NCI-H748 (cell line): ENCODE results near the gene RAB15.
A peak's percentile ranks its signal among the peaks of the same experiment; 100 is the strongest.

Experiments
- DNase-seq: peaks from one replicate; lab custom pipeline; 2025; ENCODE audit not compliant: unreplicated experiment; lab: John Stamatoyannopoulos, UW

Gene RAB15

GRCh38 chr14:64939817-64940190, 32.3 kb downstream of the RAB15 start:
- DNase-seq: no peak

GRCh38 chr14:64938972-64939816, 32.9 kb downstream of the RAB15 start:
- peak; percentile 86 for DNase-seq

- peak; percentile 24 for DNase-seq
These were observed 34.3 kb downstream of the RAB15 start for GRCh38 chr14:64937821-64938193.

- DNase-seq: no peak
These were observed 34.8 kb downstream of the RAB15 start for GRCh38 chr14:64937171-64937820.

GRCh38 chr14:64935508-64935907, 36.6 kb downstream of the RAB15 start:
- DNase-seq: no peak

GRCh38 chr14:64934338-64934929, 37.7 kb downstream of the RAB15 start:
- no peak for DNase-seq

- DNase-seq: no peak
These were observed 39.9 kb downstream of the RAB15 start for GRCh38 chr14:64932231-64932630.

GRCh38 chr14:64931123-64931522, 41.0 kb downstream of the RAB15 start:
- DNase-seq: no peak

GRCh38 chr14:64930085-64930843, 41.9 kb downstream of the RAB15 start:
- no peak for DNase-seq

GRCh38 chr14:64929014-64929359, 43.1 kb downstream of the RAB15 start:
- DNase-seq: no peak

GRCh38 chr14:64928239-64929013, 43.7 kb downstream of the RAB15 start:
- DNase-seq: no peak

GRCh38 chr14:64927031-64927430, 45.1 kb downstream of the RAB15 start:
- no peak for DNase-seq

GRCh38 chr14:64926398-64926995, 45.6 kb downstream of the RAB15 start:
- no peak for DNase-seq

- DNase-seq: no peak
These were observed 49.1 kb downstream of the RAB15 start for GRCh38 chr14:64923015-64923414.

GRCh38 chr14:64920465-64920864, 51.7 kb downstream of the RAB15 start:
- DNase-seq: no peak

- no peak for DNase-seq
These were observed 52.5 kb downstream of the RAB15 start for GRCh38 chr14:64919618-64920017.

- no peak for DNase-seq
These were observed 52.9 kb downstream of the RAB15 start for GRCh38 chr14:64919215-64919614.

- DNase-seq: no peak
These were observed 53.9 kb downstream of the RAB15 start for GRCh38 chr14:64918216-64918615.

GRCh38 chr14:64915797-64916196, 56.3 kb downstream of the RAB15 start:
- no peak for DNase-seq

- no peak for DNase-seq
These were observed 57.1 kb downstream of the RAB15 start for GRCh38 chr14:64915029-64915424.
